BLaER1 (cell line): ENCODE measurements around the gene SLC25A13.

Source experiments
- H3K27ac ChIP-seq: shearing (Covaris generic); formaldehyde crosslinking; 2 replicates; pipeline ENCODE4 v1.8.1; 2022
- H3K27me3 ChIP-seq: shearing (Covaris generic); formaldehyde crosslinking; 2 replicates; pipeline ENCODE4 v1.8.1; 2022
- H3K36me3 ChIP-seq: shearing (Covaris generic); formaldehyde crosslinking; 2 replicates; pipeline ENCODE4 v1.8.1; 2022
- H3K4me1 ChIP-seq: shearing (Covaris generic); formaldehyde crosslinking; 2 replicates; pipeline ENCODE4 v1.8.1; 2022
- H3K4me2 ChIP-seq: shearing (Covaris generic); formaldehyde crosslinking; 2 replicates; pipeline ENCODE4 v1.8.1; 2022
- H3K4me3 ChIP-seq: shearing (Covaris generic); formaldehyde crosslinking; 2 replicates; pipeline ENCODE4 v1.8.1; 2022
- H3K9ac ChIP-seq: shearing (Covaris generic); formaldehyde crosslinking; 2 replicates; pipeline ENCODE4 v1.8.1; 2022
- H3K9me3 ChIP-seq: shearing (Covaris generic); formaldehyde crosslinking; 2 replicates; pipeline ENCODE4 v1.8.1; 2022
- H4K20me1 ChIP-seq: shearing (Covaris generic); formaldehyde crosslinking; 2 replicates; pipeline ENCODE4 v1.8.1; 2022
- Cebpa-rat ChIP-seq: shearing (Covaris generic); IDR thresholded peaks from 2 replicates; pipeline ENCODE4 v1.8.1; 2022

The SLC25A13 gene

DNA sequence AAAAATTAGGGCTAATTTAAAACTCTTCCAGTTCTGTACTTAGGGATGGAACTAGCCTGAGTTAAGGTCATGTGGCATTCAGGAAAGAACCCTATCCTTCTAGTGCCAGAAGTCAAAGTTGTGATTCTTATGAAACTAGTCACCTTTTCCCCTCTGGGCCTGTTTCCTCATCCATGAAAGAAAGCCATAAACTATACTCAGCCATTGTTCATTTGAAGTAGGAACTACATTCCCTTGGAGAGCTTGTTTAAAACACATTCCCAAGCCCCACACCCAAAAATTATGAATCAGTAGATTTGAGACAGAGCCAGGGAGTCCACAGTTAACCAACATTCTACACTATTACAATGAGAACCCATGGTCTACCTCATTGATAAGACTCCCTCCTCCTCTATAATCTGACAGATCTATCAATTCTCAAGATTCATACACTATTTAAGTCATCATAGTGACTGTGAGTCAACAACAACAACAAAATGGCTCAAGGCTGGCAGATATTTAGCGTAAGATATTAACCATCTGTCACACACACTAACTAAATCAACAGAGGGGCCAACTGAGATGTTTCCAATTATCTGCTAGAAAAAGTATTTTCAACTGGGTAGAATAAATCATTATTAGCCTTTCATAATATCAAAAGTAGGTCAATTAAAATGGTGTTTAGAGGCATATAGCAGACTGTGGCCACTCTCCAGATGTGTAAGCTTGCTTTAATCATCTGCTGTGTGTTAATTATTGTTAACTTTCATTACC is 102.3 kb downstream of the SLC25A13 start:
- no peak overlapping the region for H3K4me3 ChIP-seq
- H3K27me3 ChIP-seq = no peaks in the 10 kb centered on the region
- no peak overlapping the region for H3K27ac ChIP-seq
- H3K4me2 ChIP-seq = no peak overlapping the region
- H3K9me3 ChIP-seq = peaks cover 8% of the 10 kb centered on the region
- H3K36me3 ChIP-seq = no peaks in the 10 kb centered on the region
- H3K9ac ChIP-seq = no peak overlapping the region
- no peaks in the 10 kb centered on the region; the same call in 1 of the 2 replicates for H4K20me1 ChIP-seq
- TF ChIP-seq Cebpa-rat = no peak
- no peaks in the 10 kb centered on the region for H3K4me1 ChIP-seq

DNA sequence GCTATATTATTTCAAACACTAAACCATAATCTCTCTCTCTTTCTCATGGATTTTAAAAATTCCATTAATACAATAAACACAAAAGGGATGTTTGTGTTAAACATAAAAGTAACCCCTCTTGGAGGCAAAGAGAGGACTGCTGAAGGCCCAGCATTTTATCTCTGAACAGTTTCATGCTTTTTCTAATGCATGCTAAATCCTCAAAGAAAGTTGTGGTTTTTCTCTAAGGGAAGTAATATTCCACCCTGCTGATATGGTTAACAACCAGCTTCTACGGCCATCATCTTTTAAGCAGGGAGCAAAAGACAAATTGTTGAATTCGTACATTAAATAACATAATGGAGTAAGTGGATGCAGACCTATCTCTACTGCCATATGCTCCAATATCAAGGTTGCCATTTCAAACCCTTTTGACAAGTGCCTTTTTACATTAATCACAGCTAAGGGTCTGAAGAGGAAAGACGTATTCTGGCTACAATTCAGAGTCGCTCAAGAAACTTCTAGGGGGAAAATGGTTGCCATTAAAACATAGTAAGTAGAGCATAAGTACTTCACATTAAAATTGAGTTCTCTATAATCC is 103.1 kb downstream of the SLC25A13 start:
- no peaks in the 10 kb centered on the region; the same call in 1 of the 2 replicates for H4K20me1 ChIP-seq
- H3K4me3 ChIP-seq = no peak overlapping the region
- no peak for TF ChIP-seq Cebpa-rat

DNA sequence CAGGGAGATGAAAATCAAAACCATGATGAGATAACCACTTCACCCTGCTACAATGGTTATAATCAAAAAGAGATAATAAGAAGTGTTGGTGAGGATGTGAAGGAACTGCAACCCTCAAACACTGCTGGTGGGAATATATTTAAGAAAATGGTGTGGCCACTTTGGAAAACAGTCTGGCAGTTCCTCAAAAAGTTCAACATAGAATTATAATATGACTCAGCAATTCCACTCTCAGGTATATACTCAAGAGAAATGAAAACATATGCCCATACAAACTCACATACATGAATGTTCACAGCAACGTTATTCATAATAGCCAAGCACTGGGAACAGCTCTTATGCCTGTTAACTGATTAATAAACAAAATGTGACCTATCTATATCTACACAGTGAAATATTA is 104.8 kb downstream of the SLC25A13 start:
- H3K4me1 ChIP-seq = no peaks in the 10 kb centered on the region
- peaks cover 8% of the 10 kb centered on the region for H3K9me3 ChIP-seq
- no peaks in the 10 kb centered on the region for H3K36me3 ChIP-seq
- H3K9ac ChIP-seq = no peak overlapping the region
- no peaks in the 10 kb centered on the region for H3K27me3 ChIP-seq
- TF ChIP-seq Cebpa-rat = no peak
- H3K4me3 ChIP-seq = no peak overlapping the region
- no peak overlapping the region for H3K27ac ChIP-seq
- H3K4me2 ChIP-seq = no peak overlapping the region
- no peaks in the 10 kb centered on the region; the same call in 1 of the 2 replicates for H4K20me1 ChIP-seq

More for the DNA sequence above, 103.1 kb downstream of the SLC25A13 start:
- H3K4me2 ChIP-seq = no peak overlapping the region
- H3K27ac ChIP-seq = no peak overlapping the region
- no peaks in the 10 kb centered on the region for H3K4me1 ChIP-seq
- H3K9me3 ChIP-seq = peaks cover 8% of the 10 kb centered on the region
- H3K27me3 ChIP-seq = no peaks in the 10 kb centered on the region
- H3K9ac ChIP-seq = no peak overlapping the region
- no peaks in the 10 kb centered on the region for H3K36me3 ChIP-seq

DNA sequence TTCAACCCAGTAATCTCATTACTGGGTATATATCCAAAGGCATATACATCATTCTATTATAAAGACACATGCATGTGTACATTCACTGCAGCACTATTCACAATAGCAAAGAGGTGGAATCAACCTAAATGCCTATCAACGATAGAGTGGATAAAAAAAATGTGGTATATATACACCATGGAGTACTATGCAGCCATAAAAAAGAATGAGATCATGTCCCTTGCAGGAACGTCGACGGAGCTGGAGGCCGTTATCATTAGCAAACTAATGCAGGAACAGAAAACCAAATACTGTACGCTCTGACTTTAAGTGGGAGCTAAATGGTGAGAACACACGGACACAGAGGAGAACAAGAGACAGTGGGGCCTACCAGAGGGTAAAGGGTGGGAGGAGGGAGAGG is 105.5 kb downstream of the SLC25A13 start:
- Histone ChIP-seq H3K4me1 (no peaks in the 10 kb centered on the region), H3K27me3 (no peaks in the 10 kb centered on the region), H3K27ac (no peak overlapping the region), H3K4me2 (no peak overlapping the region), H4K20me1 (no peaks in the 10 kb centered on the region; the same call in 1 of the 2 replicates), H3K4me3 (no peak overlapping the region), H3K9me3 (peaks cover 8% of the 10 kb centered on the region), H3K9ac (no peak overlapping the region), H3K36me3 (no peaks in the 10 kb centered on the region)
- no peak for TF ChIP-seq Cebpa-rat

DNA sequence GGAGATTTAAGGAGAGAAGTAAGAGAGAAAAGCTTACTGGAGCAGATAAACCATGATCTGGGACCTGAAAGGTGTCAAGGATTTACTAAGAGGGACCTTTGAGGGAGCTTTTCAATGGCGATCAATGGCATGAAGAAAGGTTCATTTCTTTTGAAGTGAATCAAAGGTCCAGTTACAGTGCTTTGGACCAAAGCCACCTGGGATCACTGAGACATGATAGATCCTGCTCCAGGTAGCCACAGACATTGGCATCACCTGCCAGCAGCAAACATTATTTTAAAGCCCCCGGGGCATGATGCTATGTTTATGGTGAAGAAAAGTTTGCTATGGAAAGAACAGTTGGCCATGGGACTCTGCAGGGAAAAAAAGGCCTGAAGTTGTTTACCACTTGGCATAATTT is 109.4 kb downstream of the SLC25A13 start:
- Histone ChIP-seq H3K36me3 (0 out of 2 replicates have a peak, but pooled peaks cover 11% of the 10 kb centered on the region), H3K27ac (no peak overlapping the region), H3K4me3 (no peak overlapping the region), H3K27me3 (no peaks in the 10 kb centered on the region), H3K4me2 (no peak overlapping the region), H4K20me1 (no peaks in the 10 kb centered on the region), H3K9ac (no peak overlapping the region), H3K9me3 (peaks cover 8% of the 10 kb centered on the region), H3K4me1 (no peaks in the 10 kb centered on the region)
- TF ChIP-seq Cebpa-rat = no peak

DNA sequence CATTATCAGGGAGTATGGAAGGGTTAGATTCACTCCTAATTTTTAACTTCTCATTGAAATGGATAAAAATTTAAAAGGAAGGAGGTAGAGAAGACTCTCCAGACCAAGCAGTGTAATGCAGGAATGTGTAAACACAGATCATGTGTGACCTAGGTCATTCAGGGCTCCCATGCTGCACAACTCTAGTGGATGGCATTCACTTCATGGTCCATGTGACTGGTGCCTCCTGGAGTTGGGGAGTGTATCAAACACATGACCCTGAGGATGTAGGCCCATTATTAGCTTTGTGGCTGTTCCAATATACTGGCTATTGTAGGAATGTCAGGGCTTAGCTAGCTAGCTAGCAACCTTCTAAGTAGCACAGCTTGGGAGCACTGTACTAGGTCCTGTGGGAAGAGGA is 109.9 kb downstream of the SLC25A13 start:
- Histone ChIP-seq H3K4me2 (no peak overlapping the region), H3K4me3 (no peak overlapping the region), H3K36me3 (0 out of 2 replicates have a peak, but pooled peaks cover 11% of the 10 kb centered on the region), H3K27me3 (no peaks in the 10 kb centered on the region), H3K27ac (no peak overlapping the region), H3K4me1 (no peaks in the 10 kb centered on the region), H3K9ac (no peak overlapping the region), H3K9me3 (peaks cover 8% of the 10 kb centered on the region), H4K20me1 (no peaks in the 10 kb centered on the region)
- no peak for TF ChIP-seq Cebpa-rat

DNA sequence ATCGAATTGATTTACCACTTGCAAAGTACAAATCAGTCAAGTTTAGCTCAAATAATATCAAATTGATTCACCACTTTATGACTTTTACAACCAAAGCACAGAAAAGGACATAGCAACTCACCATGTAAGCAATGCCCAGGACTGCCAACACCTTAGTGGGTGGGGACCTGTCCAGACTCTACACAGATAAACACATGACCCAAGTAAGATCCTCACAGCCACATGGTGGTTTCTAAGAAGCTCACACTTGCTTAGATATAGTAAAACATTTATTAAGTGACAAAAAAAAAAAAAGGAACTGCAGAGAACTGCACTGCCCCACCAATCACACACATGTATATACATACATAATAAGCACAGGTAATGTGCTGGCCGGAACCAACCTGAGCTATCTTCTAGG is 116.2 kb downstream of the SLC25A13 start:
- Histone ChIP-seq H3K36me3 (0 out of 2 replicates have a peak, but pooled peaks cover 16% of the 10 kb centered on the region), H3K4me3 (no peak overlapping the region), H3K9ac (no peak overlapping the region), H3K9me3 (no peaks in the 10 kb centered on the region), H3K4me1 (no peaks in the 10 kb centered on the region), H3K27ac (no peak overlapping the region), H3K27me3 (no peaks in the 10 kb centered on the region), H4K20me1 (no peaks in the 10 kb centered on the region), H3K4me2 (no peak overlapping the region)
- no peak for TF ChIP-seq Cebpa-rat

DNA sequence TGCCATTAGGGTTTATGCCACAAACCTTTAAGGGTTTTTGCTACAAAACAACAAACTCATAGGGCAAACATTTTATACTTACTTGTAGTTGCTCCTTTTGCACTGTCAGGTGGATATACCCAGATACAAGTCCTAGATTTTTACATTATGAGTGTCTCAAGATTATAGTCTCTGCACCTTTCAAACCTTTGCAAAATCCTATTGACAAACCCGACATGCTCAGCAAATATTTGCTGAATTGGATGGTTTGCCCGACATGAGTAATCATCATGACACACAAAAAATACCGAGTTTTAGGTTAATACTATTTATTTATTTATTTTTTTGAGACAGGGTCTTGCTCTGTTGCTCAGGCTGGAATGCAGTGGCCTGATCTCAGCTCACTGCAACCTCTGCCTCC is 117.3 kb downstream of the SLC25A13 start:
- Histone ChIP-seq H3K4me2 (no peak overlapping the region), H3K27ac (no peak overlapping the region), H3K36me3 (0 out of 2 replicates have a peak, but pooled peaks cover 16% of the 10 kb centered on the region), H4K20me1 (no peaks in the 10 kb centered on the region), H3K4me3 (no peak overlapping the region), H3K27me3 (no peaks in the 10 kb centered on the region), H3K9ac (no peak overlapping the region), H3K9me3 (no peaks in the 10 kb centered on the region), H3K4me1 (no peaks in the 10 kb centered on the region)
- no peak for TF ChIP-seq Cebpa-rat

DNA sequence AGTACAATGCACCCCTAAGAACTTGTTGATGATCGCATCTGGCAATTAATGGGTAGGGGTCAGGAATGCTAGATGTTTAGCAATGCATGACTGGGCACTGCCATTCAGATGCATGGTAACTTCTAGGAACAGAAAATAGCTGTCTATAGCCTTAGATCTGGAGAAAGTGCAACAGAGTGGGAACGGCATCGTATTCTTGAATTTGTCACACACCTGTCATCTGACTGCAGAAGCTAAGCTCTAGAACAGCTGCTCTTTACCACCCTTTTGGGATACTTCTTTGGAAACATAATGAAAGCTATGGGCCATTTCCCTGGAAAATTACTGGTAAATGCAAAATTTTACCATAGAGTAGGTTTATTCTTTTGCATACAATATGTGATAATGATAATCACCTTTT is 118.1 kb downstream of the SLC25A13 start:
- 0 out of 2 replicates have a peak, but pooled peaks cover 16% of the 10 kb centered on the region for H3K36me3 ChIP-seq
- H3K9ac ChIP-seq = no peak overlapping the region
- TF ChIP-seq Cebpa-rat = no peak
- no peak overlapping the region for H3K4me3 ChIP-seq
- no peaks in the 10 kb centered on the region for H3K4me1 ChIP-seq
- H3K9me3 ChIP-seq = no peaks in the 10 kb centered on the region
- H3K27ac ChIP-seq = no peak overlapping the region
- H4K20me1 ChIP-seq = no peaks in the 10 kb centered on the region
- no peaks in the 10 kb centered on the region for H3K27me3 ChIP-seq
- no peak overlapping the region for H3K4me2 ChIP-seq

DNA sequence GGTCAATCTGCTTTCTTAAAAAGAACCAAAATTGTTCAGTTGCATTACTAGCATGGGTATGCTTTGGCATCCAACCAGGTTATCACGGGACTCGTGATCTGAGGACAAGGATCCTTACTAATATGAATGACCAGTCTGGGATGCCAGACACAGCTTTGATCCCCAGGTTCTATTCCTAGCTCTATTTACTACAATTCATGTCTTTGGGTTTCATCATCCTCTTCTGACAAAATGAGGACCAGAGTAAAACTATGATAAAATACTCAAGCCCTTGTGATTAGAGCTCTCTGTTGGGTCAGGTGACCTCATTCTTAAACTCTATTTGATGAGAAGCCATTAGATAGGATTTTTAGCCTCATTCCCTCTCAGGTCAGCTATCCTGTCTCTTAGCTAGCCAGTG is 119.8 kb downstream of the SLC25A13 start:
- Histone ChIP-seq H4K20me1 (no peaks in the 10 kb centered on the region), H3K9ac (no peak overlapping the region), H3K9me3 (no peaks in the 10 kb centered on the region), H3K4me1 (no peaks in the 10 kb centered on the region), H3K27me3 (no peaks in the 10 kb centered on the region), H3K36me3 (0 out of 2 replicates have a peak, but pooled peaks cover 5% of the 10 kb centered on the region), H3K27ac (no peak overlapping the region), H3K4me3 (no peak overlapping the region), H3K4me2 (no peak overlapping the region)
- TF ChIP-seq Cebpa-rat = no peak
